ENCODE data around the gene HTRA3.

DNA sequence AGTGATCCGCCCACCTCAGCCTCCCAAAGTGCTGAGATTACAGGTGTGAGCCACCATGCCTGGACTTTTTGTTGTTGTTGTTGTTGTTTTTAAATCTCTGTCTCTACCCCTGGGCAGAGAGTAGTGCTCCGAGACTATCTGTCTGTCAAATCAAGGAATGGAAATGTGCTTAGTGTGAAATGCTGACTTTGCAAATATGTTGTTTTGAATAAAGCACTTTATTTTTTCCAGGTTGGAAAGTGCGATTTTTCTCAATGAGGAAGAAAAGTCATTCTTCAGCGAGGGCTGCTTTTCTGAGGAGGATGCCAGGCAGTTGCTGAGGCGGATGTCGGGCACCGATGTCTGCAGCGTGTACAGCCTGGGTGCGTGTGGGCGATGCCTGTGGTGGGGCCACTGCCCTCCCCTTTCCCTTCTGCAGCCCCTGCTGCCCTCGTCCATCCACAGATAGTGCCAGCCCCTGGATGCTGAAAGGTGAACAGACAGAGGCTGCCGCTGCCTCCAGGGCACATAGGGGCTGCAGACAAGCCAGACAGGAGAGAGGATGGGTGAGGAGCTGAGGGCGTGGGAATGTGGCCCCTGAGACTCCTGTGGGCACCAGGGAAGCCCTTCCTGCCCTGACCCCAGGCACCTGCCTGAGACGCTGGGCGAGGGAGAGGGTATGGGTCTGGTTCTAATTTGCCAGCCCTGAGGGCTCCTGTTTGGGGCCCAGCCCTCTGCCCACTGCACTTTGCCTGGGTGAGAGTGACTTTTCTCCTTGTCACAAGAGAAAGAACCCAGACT lies 46.8 kb upstream of the HTRA3 start:
- TF ChIP-seq, protein P1, sequence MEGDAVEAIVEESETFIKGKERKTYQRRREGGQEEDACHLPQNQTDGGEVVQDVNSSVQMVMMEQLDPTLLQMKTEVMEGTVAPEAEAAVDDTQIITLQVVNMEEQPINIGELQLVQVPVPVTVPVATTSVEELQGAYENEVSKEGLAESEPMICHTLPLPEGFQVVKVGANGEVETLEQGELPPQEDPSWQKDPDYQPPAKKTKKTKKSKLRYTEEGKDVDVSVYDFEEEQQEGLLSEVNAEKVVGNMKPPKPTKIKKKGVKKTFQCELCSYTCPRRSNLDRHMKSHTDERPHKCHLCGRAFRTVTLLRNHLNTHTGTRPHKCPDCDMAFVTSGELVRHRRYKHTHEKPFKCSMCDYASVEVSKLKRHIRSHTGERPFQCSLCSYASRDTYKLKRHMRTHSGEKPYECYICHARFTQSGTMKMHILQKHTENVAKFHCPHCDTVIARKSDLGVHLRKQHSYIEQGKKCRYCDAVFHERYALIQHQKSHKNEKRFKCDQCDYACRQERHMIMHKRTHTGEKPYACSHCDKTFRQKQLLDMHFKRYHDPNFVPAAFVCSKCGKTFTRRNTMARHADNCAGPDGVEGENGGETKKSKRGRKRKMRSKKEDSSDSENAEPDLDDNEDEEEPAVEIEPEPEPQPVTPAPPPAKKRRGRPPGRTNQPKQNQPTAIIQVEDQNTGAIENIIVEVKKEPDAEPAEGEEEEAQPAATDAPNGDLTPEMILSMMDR (IDR thresholded peaks at IDR 0.05; ENCODE audit: poor library complexity) = no peak
- no peak for TF ChIP-seq EZH2phosphoT487 (IDR thresholded peaks at IDR 0.05; ENCODE audit: low read depth, severe bottlenecking, unreplicated experiment)
- TF ChIP-seq EZH2 (IDR thresholded peaks at IDR 0.05; ENCODE audit: borderline replicate concordance) = no peak

All from hepatocyte (in vitro differentiated cells).